ENCODE data around the gene LSG1. TPM values are rescaled to one million over a fixed set of nuclear protein-coding genes. Genes with fewer than 3 reads are reported as not detected.

LSG1 gene
- total and polyA plus RNA-seq, 2 of the 13 experiments (the other 11 are each of a cell fraction or from before 2014, with no cell fraction given) = 21.4 to 32.1 TPM

DNA sequence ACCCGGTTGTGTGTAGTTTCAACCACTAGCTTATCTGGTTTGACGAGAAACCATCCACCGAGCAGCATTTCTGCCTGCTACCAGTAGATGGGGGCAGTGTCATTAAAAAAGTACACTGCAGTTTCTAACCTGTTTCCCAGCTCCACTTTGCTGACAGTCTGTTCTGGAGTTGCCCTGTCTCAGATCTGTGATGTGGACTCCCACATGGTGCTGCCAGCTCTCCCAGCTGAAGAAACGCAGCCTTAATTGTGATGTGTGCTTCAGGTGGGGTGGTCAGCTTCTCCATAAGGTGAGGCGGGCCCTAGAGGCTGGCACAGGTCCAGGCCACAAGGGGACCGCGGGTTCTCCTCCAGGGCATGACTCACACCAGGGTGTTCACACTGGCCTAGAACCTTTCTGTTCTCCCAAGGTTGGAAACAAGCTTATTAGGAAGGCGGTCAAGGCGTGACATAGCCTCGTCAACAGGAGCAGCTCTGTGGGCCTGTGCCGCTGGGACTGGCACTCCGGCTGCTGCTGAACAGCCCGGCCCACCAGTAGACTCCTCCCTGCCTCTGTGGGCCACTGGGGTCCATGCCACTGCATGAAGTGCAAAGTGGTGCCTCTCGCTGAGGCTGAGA lies 10.8 kb upstream of the LSG1 start (continued):
- TF ChIP-seq, protein P1, sequence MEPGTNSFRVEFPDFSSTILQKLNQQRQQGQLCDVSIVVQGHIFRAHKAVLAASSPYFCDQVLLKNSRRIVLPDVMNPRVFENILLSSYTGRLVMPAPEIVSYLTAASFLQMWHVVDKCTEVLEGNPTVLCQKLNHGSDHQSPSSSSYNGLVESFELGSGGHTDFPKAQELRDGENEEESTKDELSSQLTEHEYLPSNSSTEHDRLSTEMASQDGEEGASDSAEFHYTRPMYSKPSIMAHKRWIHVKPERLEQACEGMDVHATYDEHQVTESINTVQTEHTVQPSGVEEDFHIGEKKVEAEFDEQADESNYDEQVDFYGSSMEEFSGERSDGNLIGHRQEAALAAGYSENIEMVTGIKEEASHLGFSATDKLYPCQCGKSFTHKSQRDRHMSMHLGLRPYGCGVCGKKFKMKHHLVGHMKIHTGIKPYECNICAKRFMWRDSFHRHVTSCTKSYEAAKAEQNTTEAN (CRISPR knock-in tag; conservative IDR thresholded peaks at IDR 0.05) = peak; percentile 85
- TF ChIP-seq, protein P2, sequence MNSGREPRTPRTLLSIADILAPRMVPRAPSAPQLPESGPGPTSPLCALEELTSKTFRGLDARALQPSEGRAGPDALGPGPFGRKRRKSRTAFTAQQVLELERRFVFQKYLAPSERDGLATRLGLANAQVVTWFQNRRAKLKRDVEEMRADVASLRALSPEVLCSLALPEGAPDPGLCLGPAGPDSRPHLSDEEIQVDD (CRISPR knock-in tag; IDR thresholded peaks at IDR 0.05; ENCODE audit: borderline replicate concordance) = no peak
- TF ChIP-seq PREB (CRISPR knock-in tag; IDR thresholded peaks at IDR 0.05) (no peak), MTA3 (CRISPR knock-in tag; IDR thresholded peaks at IDR 0.05) (no peak), GATA4 (IDR thresholded peaks at IDR 0.05; ENCODE audit: borderline replicate concordance, low read depth) (no peak), KLF16 (CRISPR knock-in tag; IDR thresholded peaks at IDR 0.05) (peak in 1 of 2 experiments; percentile 50; a peak in 1 of 4 replicates), ZNF598 (CRISPR knock-in tag; IDR thresholded peaks at IDR 0.05; ENCODE audit: borderline replicate concordance) (peak; percentile 64; the same call in 1 of the 2 replicates), SMAD3 (CRISPR knock-in tag; IDR thresholded peaks at IDR 0.05) (no peak), ZSCAN5A (CRISPR knock-in tag; IDR thresholded peaks at IDR 0.05; ENCODE audit: borderline replicate concordance) (0 out of 2 replicates have a peak, but pooled peaks have one; percentile 38), ZNF569 (CRISPR knock-in tag; IDR thresholded peaks at IDR 0.05; ENCODE audit: borderline replicate concordance) (no peak), ZNF33A (CRISPR knock-in tag; IDR thresholded peaks at IDR 0.05; ENCODE audit: borderline replicate concordance) (no peak), ZNF713 (CRISPR knock-in tag; IDR thresholded peaks at IDR 0.05) (peak; percentile 66; the same call in 1 of the 2 replicates), SAP130 (CRISPR knock-in tag; IDR thresholded peaks at IDR 0.05; ENCODE audit: low read depth) (peak; percentile 58; the same call in 1 of the 2 replicates), FOSL2 (CRISPR knock-in tag; IDR thresholded peaks at IDR 0.05) (peak; percentile 90), TMF1 (CRISPR knock-in tag; IDR thresholded peaks at IDR 0.05; ENCODE audit: low read depth) (no peak), PAXIP1 (CRISPR knock-in tag; conservative IDR thresholded peaks at IDR 0.05) (peak; percentile 28; the same call in 1 of the 2 replicates), TSC22D2 (CRISPR knock-in tag; IDR thresholded peaks at IDR 0.05; ENCODE audit: borderline replicate concordance) (no peak)
- TF ChIP-seq, protein P3, sequence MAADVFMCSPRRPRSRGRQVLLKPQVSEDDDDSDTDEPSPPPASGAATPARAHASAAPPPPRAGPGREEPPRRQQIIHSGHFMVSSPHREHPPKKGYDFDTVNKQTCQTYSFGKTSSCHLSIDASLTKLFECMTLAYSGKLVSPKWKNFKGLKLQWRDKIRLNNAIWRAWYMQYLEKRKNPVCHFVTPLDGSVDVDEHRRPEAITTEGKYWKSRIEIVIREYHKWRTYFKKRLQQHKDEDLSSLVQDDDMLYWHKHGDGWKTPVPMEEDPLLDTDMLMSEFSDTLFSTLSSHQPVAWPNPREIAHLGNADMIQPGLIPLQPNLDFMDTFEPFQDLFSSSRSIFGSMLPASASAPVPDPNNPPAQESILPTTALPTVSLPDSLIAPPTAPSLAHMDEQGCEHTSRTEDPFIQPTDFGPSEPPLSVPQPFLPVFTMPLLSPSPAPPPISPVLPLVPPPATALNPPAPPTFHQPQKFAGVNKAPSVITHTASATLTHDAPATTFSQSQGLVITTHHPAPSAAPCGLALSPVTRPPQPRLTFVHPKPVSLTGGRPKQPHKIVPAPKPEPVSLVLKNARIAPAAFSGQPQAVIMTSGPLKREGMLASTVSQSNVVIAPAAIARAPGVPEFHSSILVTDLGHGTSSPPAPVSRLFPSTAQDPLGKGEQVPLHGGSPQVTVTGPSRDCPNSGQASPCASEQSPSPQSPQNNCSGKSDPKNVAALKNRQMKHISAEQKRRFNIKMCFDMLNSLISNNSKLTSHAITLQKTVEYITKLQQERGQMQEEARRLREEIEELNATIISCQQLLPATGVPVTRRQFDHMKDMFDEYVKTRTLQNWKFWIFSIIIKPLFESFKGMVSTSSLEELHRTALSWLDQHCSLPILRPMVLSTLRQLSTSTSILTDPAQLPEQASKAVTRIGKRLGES (CRISPR knock-in tag; IDR thresholded peaks at IDR 0.05; ENCODE audit: borderline replicate concordance) = 0 out of 2 replicates have a peak, but pooled peaks have one; percentile 32

All from HepG2 (cell line).